SH-SY5Y (cell line): ENCODE data around the gene GATAD1.

Source experiments
- GATA2 ChIP-seq: IDR thresholded peaks from 2 replicates; pipeline ENCODE4 v1.6.1; 2011; ENCODE audit warnings: mild to moderate bottlenecking, low read depth, low read length
- GATA3 ChIP-seq: IDR thresholded peaks from 2 replicates; pipeline ENCODE4 v1.6.1; 2011; ENCODE audit warnings: low read depth, mild to moderate bottlenecking, low read length, moderate library complexity

GRCh38 chr7:92489634-92490033 lies 42.4 kb downstream of the GATAD1 start:
- TF ChIP-seq GATA2, result no peak
- no peak for TF ChIP-seq GATA3
